GM12892 (cell line): ENCODE measurements around the gene THY1.

Experiments
- POLR2A ChIP-seq: IDR thresholded peaks from 2 replicates; pipeline ENCODE4 v1.6.1; 2011; ENCODE audit warnings: low read depth, low read length, control low read depth
- POLR2AphosphoS5 ChIP-seq: IDR thresholded peaks from 2 replicates; pipeline ENCODE4 v1.6.1; 2011; ENCODE audit warnings: low read depth, low read length, control low read depth
- TAF1 ChIP-seq: IDR thresholded peaks from 2 replicates; pipeline ENCODE4 v1.6.1; 2011; ENCODE audit warnings: low read depth, mild to moderate bottlenecking, control low read depth, low read length, borderline replicate concordance

DNA sequence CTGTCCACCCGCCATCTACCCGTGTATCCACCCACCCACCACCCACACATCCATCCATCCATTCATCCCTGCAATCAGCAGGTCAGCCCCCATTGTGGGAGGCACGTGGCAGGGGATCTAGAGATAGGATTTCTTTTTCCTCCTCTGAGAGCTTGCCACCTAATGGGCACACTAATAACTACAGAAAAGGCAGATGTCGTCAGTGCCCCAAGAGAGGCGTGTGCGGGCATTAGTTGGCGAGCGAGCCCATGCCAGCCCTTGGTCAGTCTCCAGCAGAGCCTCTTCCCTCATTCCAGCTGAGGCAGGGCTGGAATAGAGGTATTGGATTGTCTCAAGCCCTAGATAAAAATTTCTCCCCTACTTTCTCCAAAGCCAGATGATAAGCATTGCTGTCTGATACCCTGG, 51.2 kb downstream of the THY1 start:
- no peak for TF ChIP-seq TAF1
- TF ChIP-seq POLR2AphosphoS5: no peak
- no peak for TF ChIP-seq POLR2A
